ENCODE measurements around the gene TTC31.

DNA sequence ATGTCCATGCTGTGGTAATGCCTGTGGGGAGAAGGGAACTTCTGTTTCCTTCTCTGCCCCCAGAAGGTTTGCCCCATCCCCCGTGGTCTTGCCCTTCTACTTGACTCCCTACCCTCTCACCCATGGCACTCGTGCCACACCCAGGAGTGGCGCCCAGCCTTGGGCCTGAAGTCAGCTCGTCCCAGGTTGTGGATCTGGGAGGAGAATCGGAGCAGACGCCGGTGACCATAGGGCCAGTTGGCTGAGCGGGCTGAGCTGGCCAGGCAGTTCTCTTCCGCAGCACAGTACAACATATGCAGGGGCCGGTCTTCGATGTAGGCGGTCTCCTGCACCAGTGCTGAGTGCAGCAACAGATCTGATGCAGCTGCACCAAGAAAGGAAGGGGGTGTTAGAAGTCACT, 51.5 kb downstream of the TTC31 start:
- TF ChIP-seq EZH2phosphoT487 (IDR thresholded peaks at IDR 0.05; ENCODE audit: insufficient read depth, low read depth) (no peak), EZH2 (IDR thresholded peaks at IDR 0.05; ENCODE audit: insufficient read depth, poor library complexity, severe bottlenecking) (no peak)

Data from GM23248 (cell line).